ENCODE measurements around the gene PRRC2B.

- no peak for TF ChIP-seq CTCF (IDR thresholded peaks at IDR 0.05)
- no peak for TF ChIP-seq POLR2A (IDR thresholded peaks at IDR 0.05)
Measured at GRCh38 chr9:131443648-131444047, 49.8 kb downstream of the PRRC2B start.
